Measurements from ENCODE around the gene ASCL3. TPM values are rescaled to one million over a fixed set of nuclear protein-coding genes. Genes with fewer than 3 reads are reported as not detected.

The ASCL3 gene
- polyA plus RNA-seq, 1 donor (not counting 4 experiments of a cell fraction or from before 2014, with no cell fraction given), result not detected

DNA sequence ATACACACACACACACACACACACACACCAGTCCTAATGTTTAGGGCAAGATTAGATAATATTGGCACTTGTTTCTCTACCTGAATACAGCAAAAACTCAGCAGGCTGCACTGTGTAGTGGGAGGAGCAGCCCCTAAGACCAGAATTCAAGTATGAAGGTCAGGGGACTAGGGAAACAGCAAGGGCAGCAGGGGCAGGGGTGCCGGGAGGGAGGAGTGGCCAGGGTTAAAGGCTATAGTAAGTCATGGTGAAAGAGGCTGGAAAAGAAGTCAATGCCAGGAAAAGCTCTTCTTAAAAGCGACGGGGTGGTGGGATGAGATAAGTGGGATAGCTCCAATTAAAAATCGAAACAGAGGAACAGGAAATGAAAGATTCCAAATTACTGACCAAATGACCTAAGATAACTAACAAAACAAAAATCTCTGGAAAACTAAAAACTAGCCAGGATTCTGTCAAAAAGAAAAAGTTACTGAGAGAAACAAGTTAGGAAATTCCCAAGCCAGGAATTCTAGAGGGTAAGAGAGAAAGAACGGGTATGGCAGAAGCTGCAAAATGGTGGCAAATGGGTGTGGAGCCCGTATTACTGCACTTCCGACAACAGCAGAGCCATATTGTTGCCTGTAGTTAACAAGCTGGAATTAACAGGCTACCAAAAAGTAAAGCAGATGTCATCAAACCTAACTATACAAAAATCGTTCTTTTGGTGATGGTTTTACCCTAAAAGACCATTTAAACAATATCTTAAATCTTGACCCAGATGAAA lies 1.3 kb downstream of the ASCL3 start:
- no peak for FAIRE-seq
- Histone ChIP-seq H3K4me2 (ENCODE audit: control insufficient read depth, extremely low read depth, insufficient read depth, low read depth, low read length) (no peak overlapping the region), H3K27ac (ENCODE audit: control insufficient read depth, insufficient read depth, low read length) (no peak overlapping the region)

DNA sequence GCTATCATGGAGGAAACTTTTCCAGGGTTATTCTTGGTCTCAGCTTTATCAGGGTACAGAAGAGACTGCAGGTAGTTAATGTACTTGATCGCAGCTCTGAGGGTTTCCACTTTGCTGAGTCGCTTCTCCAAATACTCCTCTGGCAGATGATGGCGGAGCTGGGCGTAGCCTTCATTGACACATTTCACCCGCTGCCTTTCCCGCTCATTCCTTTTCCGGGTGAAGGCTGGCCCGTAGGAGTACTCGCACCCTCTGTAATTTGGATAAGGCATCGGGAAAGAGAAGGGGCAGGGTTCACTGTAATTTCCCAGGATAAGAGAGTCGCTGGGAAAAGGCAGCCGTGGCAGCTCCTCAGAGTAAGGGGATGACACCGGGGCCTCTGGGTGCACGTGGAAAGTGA lies 5.2 kb downstream of the ASCL3 start:
- no peak for FAIRE-seq
- Histone ChIP-seq H3K27me3 (ENCODE audit: control insufficient read depth, extremely low read depth, insufficient read depth, low read length) (no peaks in the 10 kb centered on the region), H3K9me1 (ENCODE audit: control insufficient read depth, extremely low read depth, insufficient read depth, low read length) (no peaks in the 10 kb centered on the region), H3K36me3 (ENCODE audit: control insufficient read depth in 2 of 2, extremely low read depth in 1 of 2, insufficient read depth in 2 of 2, low read length in 2 of 2) (no peaks in the 10 kb centered on the region), H4K20me1 (ENCODE audit: control insufficient read depth, extremely low read depth, insufficient read depth, low read length) (no peaks in the 10 kb centered on the region), H2AFZ (ENCODE audit: control insufficient read depth, low read length) (no peak overlapping the region), H3K4me2 (ENCODE audit: control insufficient read depth, extremely low read depth, insufficient read depth, low read depth, low read length) (no peak overlapping the region), H3K4me1 (ENCODE audit: control insufficient read depth, extremely low read depth, insufficient read depth, low read length) (peaks cover 14% of the 10 kb centered on the region), H3K79me2 (ENCODE audit: control insufficient read depth, insufficient read depth, low read length) (no peaks in the 10 kb centered on the region), H3K9me3 (ENCODE audit: control insufficient read depth, low read depth, low read length) (no peaks in the 10 kb centered on the region), H3K4me3 (ENCODE audit: control insufficient read depth in 2 of 3, extremely low read depth in 1 of 3, insufficient read depth in 2 of 3, low read depth in 1 of 3, low read length in 3 of 3) (no peak overlapping the region), H3K27ac (ENCODE audit: control insufficient read depth, insufficient read depth, low read length) (no peak overlapping the region), H3K9ac (ENCODE audit: control insufficient read depth, extremely low read depth, insufficient read depth, low read length) (no peak overlapping the region)
- DNase-seq (ENCODE audit: low read depth, low spot score), result no peak
- dilution Hi-C loops (cut with MboI; ENCODE audit: extremely low pct_ligation_motif_present, low sequenced_read_pairs), result no loop called here
- no peak for TF ChIP-seq EZH2 (IDR thresholded peaks at IDR 0.05; ENCODE audit: low read length)
- TF ChIP-seq, protein P1, sequence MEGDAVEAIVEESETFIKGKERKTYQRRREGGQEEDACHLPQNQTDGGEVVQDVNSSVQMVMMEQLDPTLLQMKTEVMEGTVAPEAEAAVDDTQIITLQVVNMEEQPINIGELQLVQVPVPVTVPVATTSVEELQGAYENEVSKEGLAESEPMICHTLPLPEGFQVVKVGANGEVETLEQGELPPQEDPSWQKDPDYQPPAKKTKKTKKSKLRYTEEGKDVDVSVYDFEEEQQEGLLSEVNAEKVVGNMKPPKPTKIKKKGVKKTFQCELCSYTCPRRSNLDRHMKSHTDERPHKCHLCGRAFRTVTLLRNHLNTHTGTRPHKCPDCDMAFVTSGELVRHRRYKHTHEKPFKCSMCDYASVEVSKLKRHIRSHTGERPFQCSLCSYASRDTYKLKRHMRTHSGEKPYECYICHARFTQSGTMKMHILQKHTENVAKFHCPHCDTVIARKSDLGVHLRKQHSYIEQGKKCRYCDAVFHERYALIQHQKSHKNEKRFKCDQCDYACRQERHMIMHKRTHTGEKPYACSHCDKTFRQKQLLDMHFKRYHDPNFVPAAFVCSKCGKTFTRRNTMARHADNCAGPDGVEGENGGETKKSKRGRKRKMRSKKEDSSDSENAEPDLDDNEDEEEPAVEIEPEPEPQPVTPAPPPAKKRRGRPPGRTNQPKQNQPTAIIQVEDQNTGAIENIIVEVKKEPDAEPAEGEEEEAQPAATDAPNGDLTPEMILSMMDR (optimal IDR thresholded peaks at IDR 0.05 in 1 of 3, IDR thresholded peaks at IDR 0.05 in 1 of 3, conservative IDR thresholded peaks at IDR 0.05 in 1 of 3; ENCODE audit: extremely low read depth in 1 of 3, insufficient read depth in 2 of 3, low read length in 3 of 3), result no peak

More for the DNA sequence above, 1.3 kb downstream of the ASCL3 start:
- Histone ChIP-seq H4K20me1 (ENCODE audit: control insufficient read depth, extremely low read depth, insufficient read depth, low read length) (no peaks in the 10 kb centered on the region), H3K9ac (ENCODE audit: control insufficient read depth, extremely low read depth, insufficient read depth, low read length) (no peak overlapping the region), H3K4me1 (ENCODE audit: control insufficient read depth, extremely low read depth, insufficient read depth, low read length) (no peaks in the 10 kb centered on the region), H3K9me1 (ENCODE audit: control insufficient read depth, extremely low read depth, insufficient read depth, low read length) (no peaks in the 10 kb centered on the region), H3K9me3 (ENCODE audit: control insufficient read depth, low read depth, low read length) (no peaks in the 10 kb centered on the region), H2AFZ (ENCODE audit: control insufficient read depth, low read length) (no peak overlapping the region), H3K36me3 (ENCODE audit: control insufficient read depth in 2 of 2, extremely low read depth in 1 of 2, insufficient read depth in 2 of 2, low read length in 2 of 2) (no peaks in the 10 kb centered on the region), H3K4me3 (ENCODE audit: control insufficient read depth in 2 of 3, extremely low read depth in 1 of 3, insufficient read depth in 2 of 3, low read depth in 1 of 3, low read length in 3 of 3) (no peak overlapping the region), H3K79me2 (ENCODE audit: control insufficient read depth, insufficient read depth, low read length) (no peaks in the 10 kb centered on the region), H3K27me3 (ENCODE audit: control insufficient read depth, extremely low read depth, insufficient read depth, low read length) (no peaks in the 10 kb centered on the region)
- DNase-seq (ENCODE audit: low read depth, low spot score), result no peak
- dilution Hi-C loops (cut with MboI; ENCODE audit: extremely low pct_ligation_motif_present, low sequenced_read_pairs), result no loop called here
- TF ChIP-seq, protein P1 (optimal IDR thresholded peaks at IDR 0.05 in 1 of 3, IDR thresholded peaks at IDR 0.05 in 1 of 3, conservative IDR thresholded peaks at IDR 0.05 in 1 of 3; ENCODE audit: extremely low read depth in 1 of 3, insufficient read depth in 2 of 3, low read length in 3 of 3), result no peak
- no peak for TF ChIP-seq EZH2 (IDR thresholded peaks at IDR 0.05; ENCODE audit: low read length)

Measured in keratinocyte (primary cell).